ENCODE results near the gene POU2AF1. TPM values are rescaled to one million over a fixed set of nuclear protein-coding genes. Genes with fewer than 3 reads are reported as not detected.

POU2AF1 gene
- total and polyA plus RNA-seq, 2 of the 8 experiments (the other 6 are each of a cell fraction or from before 2014, with no cell fraction given), result not detected

DNA sequence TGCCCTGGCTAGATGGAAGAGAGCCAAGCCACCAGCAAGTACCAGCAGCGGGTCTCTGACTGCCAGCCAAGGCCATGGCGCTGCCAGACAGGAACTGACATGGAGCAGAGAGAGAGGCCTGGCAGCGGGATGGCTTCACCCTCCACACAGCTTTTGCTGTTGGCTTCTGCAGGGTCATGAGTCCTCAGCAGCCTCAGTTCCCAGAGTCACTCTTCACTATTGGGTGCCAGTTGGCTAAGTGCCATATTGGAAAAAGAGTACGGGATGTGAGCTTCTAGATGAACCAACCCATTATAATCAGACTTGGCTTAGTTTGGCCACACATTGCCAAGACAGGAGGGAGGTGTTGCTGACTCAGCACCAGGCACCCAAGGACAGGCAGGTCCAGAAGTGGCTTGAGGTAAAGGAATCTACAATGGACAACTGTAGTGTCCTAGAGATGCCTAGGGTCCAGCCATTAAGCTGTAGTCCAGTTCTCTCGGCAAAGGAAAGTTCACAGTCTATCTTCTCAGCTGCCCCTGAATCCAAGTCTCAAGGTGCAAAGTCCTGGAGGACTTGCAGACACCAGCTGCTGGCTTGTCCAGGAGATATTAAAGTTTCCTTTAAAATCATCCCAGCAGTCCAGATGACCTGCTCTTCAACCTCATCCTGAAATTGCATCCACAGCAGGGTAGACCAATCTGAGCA lies 40.7 kb upstream of the POU2AF1 start:
- H2BK120ac ChIP-seq (replicated peaks; ENCODE audit: low read depth, low read length), result no peak overlapping the region
- H3K36me3 ChIP-seq (ENCODE audit: control insufficient read depth in 2 of 4, insufficient read depth in 4 of 4, low read length in 3 of 4), result no peaks in the 10 kb centered on the region
- no peak overlapping the region for H4K5ac ChIP-seq (ENCODE audit: insufficient read length, low read depth, low read length)
- 66% methylated on average over 5 of the region's 5 CpGs; no CpG with 5 or more reads in 1 of the 2 experiments for WGBS, 2 experiments (ENCODE audit: extremely low coverage in 1 of 2, insufficient coverage in 1 of 2, insufficient read length in 1 of 2, insufficient replicate concordance in 2 of 2, low coverage in 1 of 2, low lambda C conversion rate in 2 of 2, missing lambda C conversion rate in 1 of 2)
- no peak overlapping the region for H3K56ac ChIP-seq (replicated peaks; ENCODE audit: insufficient read length, low read depth, low read length)
- no peaks in the 10 kb centered on the region for H3K4me1 ChIP-seq (replicated peaks in 1 of 4; ENCODE audit: control insufficient read depth in 3 of 4, insufficient read depth in 4 of 4, low read length in 3 of 4)
- H3K23me2 ChIP-seq (ENCODE audit: low read depth, low read length), result no peaks in the 10 kb centered on the region
- H3K27ac ChIP-seq (ENCODE audit: low read depth, low read length), result no peak overlapping the region
- no peak overlapping the region for H3K4ac ChIP-seq (replicated peaks; ENCODE audit: insufficient read length, low read depth, low read length)
- H2BK12ac ChIP-seq (ENCODE audit: low read depth, low read length), result no peak overlapping the region
- H3K18ac ChIP-seq (ENCODE audit: extremely low read depth, low read length), result no peak overlapping the region
- no peak overlapping the region for H2AFZ ChIP-seq (ENCODE audit: low read length)
- H3K79me1 ChIP-seq (ENCODE audit: low read depth, low read length), result no peaks in the 10 kb centered on the region
- FAIRE-seq, result no peak
- no peak overlapping the region for H2BK5ac ChIP-seq (ENCODE audit: low read depth, low read length)
- no peaks in the 10 kb centered on the region for H4K20me1 ChIP-seq (replicated peaks in 1 of 2; ENCODE audit: control insufficient read depth in 1 of 2, insufficient read depth in 2 of 2, low read length in 2 of 2)
- H2AK5ac ChIP-seq (ENCODE audit: low read depth, low read length), result no peak overlapping the region
- ChIA-PET CTCF (ENCODE audit: partially characterized antibody) (interaction anchor here (0.8 to 22.4 kb wide), 8 partner anchors 9 to 222 kb away, joined by 3 to 484 read pairs (median 10); partner anchors contain the start of gene POU2AF3), POLR2A (ENCODE audit: partially characterized antibody) (interaction anchor here (0.8 kb wide), 1 partner anchor 137 kb away, joined by 3 read pairs; no protein-coding TSS in a partner anchor)
- no peak overlapping the region for H2BK15ac ChIP-seq (ENCODE audit: low read length)
- H3K27me3 ChIP-seq (replicated peaks in 1 of 4; ENCODE audit: control insufficient read depth in 3 of 4, extremely low read depth in 1 of 4, insufficient read depth in 3 of 4, low read length in 3 of 4), result no peaks in the 10 kb centered on the region
- H3K4me2 ChIP-seq (ENCODE audit: insufficient read depth in 1 of 2, low read depth in 2 of 2, low read length in 2 of 2), result no peak overlapping the region
- no peak overlapping the region for H4K8ac ChIP-seq (ENCODE audit: extremely low read depth, insufficient read depth, low read length)
- H3K9me3 ChIP-seq (ENCODE audit: insufficient read depth in 2 of 2, low read depth in 1 of 2, low read length in 1 of 2), result no peaks in the 10 kb centered on the region
- H3K23ac ChIP-seq (ENCODE audit: insufficient read length), result no peak overlapping the region
- no peak overlapping the region for H2BK20ac ChIP-seq (ENCODE audit: low read length)
- H4K91ac ChIP-seq (replicated peaks; ENCODE audit: insufficient read length, low read length), result no peak overlapping the region
- DNase-seq (ENCODE audit: low read depth in 1 of 2, low spot score in 2 of 2), result no peak
- no peaks in the 10 kb centered on the region for H3K79me2 ChIP-seq (ENCODE audit: control insufficient read depth in 1 of 2, insufficient read depth in 2 of 2, low read length in 2 of 2)
- no peak overlapping the region for H3K14ac ChIP-seq (ENCODE audit: insufficient read length)
- H3K4me3 ChIP-seq (ENCODE audit: extremely low read depth in 1 of 4, insufficient read depth in 2 of 4, low read depth in 3 of 4, low read length in 4 of 4), result no peak overlapping the region
- no peak overlapping the region for H3K9ac ChIP-seq (replicated peaks in 1 of 4; ENCODE audit: extremely low read depth in 1 of 4, low read depth in 3 of 4, low read length in 3 of 4)
- TF ChIP-seq SIN3A (conservative IDR thresholded peaks at IDR 0.05 in 1 of 2, IDR thresholded peaks at IDR 0.05 in 1 of 2; ENCODE audit: low read depth in 1 of 2, low read length in 2 of 2), result no peak
- TF ChIP-seq, protein P1, sequence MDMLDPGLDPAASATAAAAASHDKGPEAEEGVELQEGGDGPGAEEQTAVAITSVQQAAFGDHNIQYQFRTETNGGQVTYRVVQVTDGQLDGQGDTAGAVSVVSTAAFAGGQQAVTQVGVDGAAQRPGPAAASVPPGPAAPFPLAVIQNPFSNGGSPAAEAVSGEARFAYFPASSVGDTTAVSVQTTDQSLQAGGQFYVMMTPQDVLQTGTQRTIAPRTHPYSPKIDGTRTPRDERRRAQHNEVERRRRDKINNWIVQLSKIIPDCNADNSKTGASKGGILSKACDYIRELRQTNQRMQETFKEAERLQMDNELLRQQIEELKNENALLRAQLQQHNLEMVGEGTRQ (IDR thresholded peaks at IDR 0.05; ENCODE audit: low read length), result no peak
- no peak for TF ChIP-seq JUN (IDR thresholded peaks at IDR 0.05; ENCODE audit: low read depth, low read length)
- TF ChIP-seq HDAC6 (IDR thresholded peaks at IDR 0.05; ENCODE audit: low read depth, low read length), result no peak
- TF ChIP-seq, protein P2, sequence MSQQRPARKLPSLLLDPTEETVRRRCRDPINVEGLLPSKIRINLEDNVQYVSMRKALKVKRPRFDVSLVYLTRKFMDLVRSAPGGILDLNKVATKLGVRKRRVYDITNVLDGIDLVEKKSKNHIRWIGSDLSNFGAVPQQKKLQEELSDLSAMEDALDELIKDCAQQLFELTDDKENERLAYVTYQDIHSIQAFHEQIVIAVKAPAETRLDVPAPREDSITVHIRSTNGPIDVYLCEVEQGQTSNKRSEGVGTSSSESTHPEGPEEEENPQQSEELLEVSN (IDR thresholded peaks at IDR 0.05), result no peak
- TF ChIP-seq GTF2F1 (IDR thresholded peaks at IDR 0.05; ENCODE audit: borderline replicate concordance, low read depth, low read length), result no peak
- TF ChIP-seq, protein P3, sequence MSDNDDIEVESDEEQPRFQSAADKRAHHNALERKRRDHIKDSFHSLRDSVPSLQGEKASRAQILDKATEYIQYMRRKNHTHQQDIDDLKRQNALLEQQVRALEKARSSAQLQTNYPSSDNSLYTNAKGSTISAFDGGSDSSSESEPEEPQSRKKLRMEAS (IDR thresholded peaks at IDR 0.05), result no peak
- TF ChIP-seq BRCA1 (IDR thresholded peaks at IDR 0.05; ENCODE audit: low read depth, low read length), result no peak
- TF ChIP-seq ZNF274 (IDR thresholded peaks at IDR 0.05; ENCODE audit: borderline replicate concordance, extremely low read depth, low read length), result no peak
- TF ChIP-seq POU5F1 (IDR thresholded peaks at IDR 0.05; ENCODE audit: low read depth, low read length), result no peak
- TF ChIP-seq PHF8 (conservative IDR thresholded peaks at IDR 0.05; ENCODE audit: low read depth, low read length), result no peak

Measured in H1 (cell line).